Lower leg skin (tissue), 3 donors: Measurements from ENCODE around the gene VAMP8.
"Not testable (repeated sequence)": the region's sequence is repeated elsewhere in the genome, so short reads cannot be mapped to it uniquely, and the experiment has no call there.

ENCODE experiments used
- POLR2A ChIP-seq, 2 donors: fragments of 450-650 bp; IDR thresholded peaks; one replicate each; pipeline ENCODE4 v1.6.1; 2016 to 2017; ENCODE audit warnings: antibody characterized with exemption in 2 of 2, mild to moderate bottlenecking in 1 of 2, moderate library complexity in 1 of 2
- TF ChIP-seq, protein P1 (sequence below), 3 donors: fragments of 450-650 bp; IDR thresholded peaks; one replicate each; pipeline ENCODE4 v1.5.1; 2016; ENCODE audit warnings: antibody characterized with exemption in 3 of 3, mild to moderate bottlenecking in 3 of 3, moderate library complexity in 2 of 3

DNA sequence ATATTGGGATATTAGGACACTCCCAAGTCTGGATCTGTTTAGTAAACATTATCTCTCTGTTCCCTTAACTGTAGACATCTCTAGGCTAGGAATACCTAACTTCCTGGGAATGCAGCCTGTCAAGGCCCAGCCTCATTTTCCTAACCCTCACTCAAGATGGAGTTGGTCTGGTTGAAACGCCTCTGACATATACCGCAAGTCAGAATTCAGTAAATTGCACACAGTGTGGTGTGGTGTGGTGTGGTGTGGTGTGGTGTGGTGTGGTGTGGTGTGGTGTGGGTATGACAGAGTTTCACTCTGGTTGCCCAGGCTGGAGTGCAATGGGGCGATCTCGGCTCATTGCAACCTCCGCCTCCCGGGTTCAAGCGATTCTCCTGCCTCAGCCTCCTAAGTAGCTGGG, 37.4 kb downstream of the VAMP8 start:
- TF ChIP-seq, protein P1, sequence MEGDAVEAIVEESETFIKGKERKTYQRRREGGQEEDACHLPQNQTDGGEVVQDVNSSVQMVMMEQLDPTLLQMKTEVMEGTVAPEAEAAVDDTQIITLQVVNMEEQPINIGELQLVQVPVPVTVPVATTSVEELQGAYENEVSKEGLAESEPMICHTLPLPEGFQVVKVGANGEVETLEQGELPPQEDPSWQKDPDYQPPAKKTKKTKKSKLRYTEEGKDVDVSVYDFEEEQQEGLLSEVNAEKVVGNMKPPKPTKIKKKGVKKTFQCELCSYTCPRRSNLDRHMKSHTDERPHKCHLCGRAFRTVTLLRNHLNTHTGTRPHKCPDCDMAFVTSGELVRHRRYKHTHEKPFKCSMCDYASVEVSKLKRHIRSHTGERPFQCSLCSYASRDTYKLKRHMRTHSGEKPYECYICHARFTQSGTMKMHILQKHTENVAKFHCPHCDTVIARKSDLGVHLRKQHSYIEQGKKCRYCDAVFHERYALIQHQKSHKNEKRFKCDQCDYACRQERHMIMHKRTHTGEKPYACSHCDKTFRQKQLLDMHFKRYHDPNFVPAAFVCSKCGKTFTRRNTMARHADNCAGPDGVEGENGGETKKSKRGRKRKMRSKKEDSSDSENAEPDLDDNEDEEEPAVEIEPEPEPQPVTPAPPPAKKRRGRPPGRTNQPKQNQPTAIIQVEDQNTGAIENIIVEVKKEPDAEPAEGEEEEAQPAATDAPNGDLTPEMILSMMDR (IDR thresholded peaks at IDR 0.05): not testable (repeated sequence)
- TF ChIP-seq POLR2A (IDR thresholded peaks at IDR 0.05): not testable (repeated sequence)
